ENCODE measurements around the gene PMS1. TPM values are rescaled to one million over a fixed set of nuclear protein-coding genes. Genes with fewer than 3 reads are reported as not detected.

PMS1 gene
- total and polyA plus RNA-seq, 2 donors (not counting 1 experiment from before 2014, with no cell fraction given): 14.9 to 44.2 TPM

- POLR2A ChIA-PET: no interaction called here
- no peaks in the 10 kb centered on the region for H3K79me2 ChIP-seq (ENCODE audit: control insufficient read depth, insufficient read depth, low read length)
These were observed 53.1 kb downstream of the PMS1 start for GRCh38 chr2:189837326-189837725.

GRCh38 chr2:189841019-189841418 is 56.8 kb downstream of the PMS1 start:
- ChIA-PET POLR2A (no interaction called here), CTCF (no interaction called here)
- H3K27me3 ChIP-seq (replicated peaks in 1 of 4; ENCODE audit: control extremely low read depth in 1 of 4, control insufficient read depth in 3 of 4, insufficient read depth in 4 of 4, low read length in 3 of 4): no peaks in the 10 kb centered on the region
- H3K9me3 Mint-ChIP-seq (ENCODE audit: insufficient read depth): no peaks in the 10 kb centered on the region
- H3K4me2 ChIP-seq (replicated peaks; ENCODE audit: low read depth, low read length, poor library complexity, severe bottlenecking): no peak overlapping the region
- no peak overlapping the region for H2AFZ ChIP-seq (ENCODE audit: insufficient read depth, low read depth, low read length, poor library complexity, severe bottlenecking)
- intact Hi-C loops (cut with micrococcal nuclease): no loop called here
- no peaks in the 10 kb centered on the region for H3K79me2 ChIP-seq (ENCODE audit: control insufficient read depth, insufficient read depth, low read length)
- no peak overlapping the region for H3K27ac Mint-ChIP-seq
- peaks cover 3 to 17% of the 10 kb centered on the region in 2 experiments for H3K36me3 ChIP-seq (replicated peaks in 1 of 2; ENCODE audit: control extremely low read depth in 1 of 2, control insufficient read depth in 1 of 2, extremely low read depth in 1 of 2, insufficient read depth in 2 of 2, low read length in 1 of 2)
- H3K27me3 Mint-ChIP-seq: no peaks in the 10 kb centered on the region
- TF ChIP-seq EZH2 (IDR thresholded peaks at IDR 0.05; ENCODE audit: borderline replicate concordance, insufficient read depth, low read depth, low read length, poor library complexity, severe bottlenecking): no peak
- no peak for TF ChIP-seq CTCF (IDR thresholded peaks at IDR 0.05)
- no peaks in the 10 kb centered on the region for H3K9me3 ChIP-seq (ENCODE audit: control extremely low read depth in 1 of 3, control insufficient read depth in 2 of 3, insufficient read depth in 1 of 3, low read length in 2 of 3)
- no peak overlapping the region for H3K4me3 Mint-ChIP-seq
- no peak overlapping the region for H3K27ac ChIP-seq (ENCODE audit: low read length in 2 of 2)
- no peak overlapping the region for H3K9ac ChIP-seq (ENCODE audit: low read length)
- DNase-seq: no peak
- H3K4me3 ChIP-seq (ENCODE audit: control extremely low read depth in 1 of 5, extremely low read depth in 1 of 5, insufficient read depth in 1 of 5, low read depth in 2 of 5, low read length in 4 of 5): no peak overlapping the region
- H3K4me1 Mint-ChIP-seq: peaks cover 14% of the 10 kb centered on the region
- H3K4me1 ChIP-seq (ENCODE audit: control insufficient read depth in 2 of 2, insufficient read depth in 2 of 2, low read length in 2 of 2): no peaks in the 10 kb centered on the region
- H4K20me1 ChIP-seq (ENCODE audit: control insufficient read depth, insufficient read depth, low read length, poor library complexity, severe bottlenecking): no peaks in the 10 kb centered on the region
- no peak for ATAC-seq (ENCODE audit: low read depth)

More at GRCh38 chr2:189837326-189837725, 53.1 kb downstream of the PMS1 start:
- 88% methylated on average over 1 of the region's 2 CpGs for WGBS (ENCODE audit: insufficient coverage)
- ATAC-seq (ENCODE audit: low read depth) (no peak), DNase-seq (no peak)
- Histone ChIP-seq H3K36me3 (replicated peaks in 1 of 2; ENCODE audit: control extremely low read depth in 1 of 2, control insufficient read depth in 1 of 2, extremely low read depth in 1 of 2, insufficient read depth in 2 of 2, low read length in 1 of 2) (peaks cover 0 to 4% of the 10 kb centered on the region in 2 experiments), H3K4me2 (replicated peaks; ENCODE audit: low read depth, low read length, poor library complexity, severe bottlenecking) (no peak overlapping the region), H3K9me3 (ENCODE audit: control extremely low read depth in 1 of 3, control insufficient read depth in 2 of 3, insufficient read depth in 1 of 3, low read length in 2 of 3) (no peaks in the 10 kb centered on the region), H3K4me1 (ENCODE audit: control insufficient read depth in 2 of 2, insufficient read depth in 2 of 2, low read length in 2 of 2) (no peaks in the 10 kb centered on the region), H2AFZ (ENCODE audit: insufficient read depth, low read depth, low read length, poor library complexity, severe bottlenecking) (no peak overlapping the region), H3K27ac (ENCODE audit: low read length in 2 of 2) (no peak overlapping the region), H3K27me3 (replicated peaks in 1 of 4; ENCODE audit: control extremely low read depth in 1 of 4, control insufficient read depth in 3 of 4, insufficient read depth in 4 of 4, low read length in 3 of 4) (no peaks in the 10 kb centered on the region), H3K9ac (ENCODE audit: low read length) (no peak overlapping the region), H4K20me1 (ENCODE audit: control insufficient read depth, insufficient read depth, low read length, poor library complexity, severe bottlenecking) (no peaks in the 10 kb centered on the region), H3K4me3 (ENCODE audit: control extremely low read depth in 1 of 5, extremely low read depth in 1 of 5, insufficient read depth in 1 of 5, low read depth in 2 of 5, low read length in 4 of 5) (no peak overlapping the region)
- no peaks in the 10 kb centered on the region for H3K9me3 Mint-ChIP-seq (ENCODE audit: insufficient read depth)
- intact Hi-C loops (cut with micrococcal nuclease): no loop called here
- peaks cover 19% of the 10 kb centered on the region for H3K4me1 Mint-ChIP-seq
- TF ChIP-seq EZH2 (IDR thresholded peaks at IDR 0.05; ENCODE audit: borderline replicate concordance, insufficient read depth, low read depth, low read length, poor library complexity, severe bottlenecking): no peak
- no peak for TF ChIP-seq CTCF (IDR thresholded peaks at IDR 0.05)
- CTCF ChIA-PET: interaction anchor here (0.7 kb wide), 1 partner anchor 45 kb away, joined by 5 read pairs; no protein-coding TSS in a partner anchor
- H3K27ac Mint-ChIP-seq: no peak overlapping the region
- H3K4me3 Mint-ChIP-seq: no peak overlapping the region
- no peaks in the 10 kb centered on the region for H3K27me3 Mint-ChIP-seq
